ENCODE measurements around the gene LILRA5. TPM values are rescaled to one million over a fixed set of nuclear protein-coding genes. Genes with fewer than 3 reads are reported as not detected.

Gene LILRA5
- total RNA-seq, 1 donor from 2014 or later = 2.9 TPM

- Histone ChIP-seq H3K36me3 (no peaks in the 10 kb centered on the region), H3K4me1 (no peaks in the 10 kb centered on the region), H3K27me3 (no peaks in the 10 kb centered on the region), H3K27ac (no peak overlapping the region), H3K9me3 (no peaks in the 10 kb centered on the region), H3K4me3 (no peak overlapping the region)
- no peak for DNase-seq (ENCODE audit: extremely low spot score in 2 of 2)
- intact Hi-C loops (cut with DNase I) = no loop called here
- TF ChIP-seq POLR2A (IDR thresholded peaks at IDR 0.05) (no peak), CTCF (IDR thresholded peaks at IDR 0.05) (no peak), POLR2AphosphoS5 (IDR thresholded peaks at IDR 0.05; ENCODE audit: insufficient read depth in 1 of 2, low read depth in 1 of 2) (no peak)
Observed at GRCh38 chr19:54302257-54302656, 10.7 kb downstream of the LILRA5 start.

- Histone ChIP-seq H3K4me1 (no peaks in the 10 kb centered on the region), H3K4me3 (no peak overlapping the region), H3K27me3 (no peaks in the 10 kb centered on the region), H3K36me3 (no peaks in the 10 kb centered on the region), H3K9me3 (no peaks in the 10 kb centered on the region), H3K27ac (no peak overlapping the region)
- no peak for TF ChIP-seq POLR2A (IDR thresholded peaks at IDR 0.05)
- no peak for TF ChIP-seq CTCF (IDR thresholded peaks at IDR 0.05)
- no peak for TF ChIP-seq POLR2AphosphoS5 (IDR thresholded peaks at IDR 0.05; ENCODE audit: insufficient read depth in 1 of 2, low read depth in 1 of 2)
- intact Hi-C loops (cut with DNase I) = loop anchor here (5.0 kb wide), 1 partner anchor 278 kb away; no protein-coding TSS in a partner anchor
- no peak for DNase-seq (ENCODE audit: extremely low spot score in 2 of 2)
Observed at GRCh38 chr19:54299515-54299914, 13.5 kb downstream of the LILRA5 start.

GRCh38 chr19:54299126-54299498 is 13.9 kb downstream of the LILRA5 start:
- DNase-seq (ENCODE audit: extremely low spot score in 2 of 2) = peak; percentile 47 to 79
- H3K4me3 ChIP-seq = no peak overlapping the region
- no peaks in the 10 kb centered on the region for H3K4me1 ChIP-seq
- H3K9me3 ChIP-seq = no peaks in the 10 kb centered on the region
- intact Hi-C loops (cut with DNase I) = loop anchor here (5.0 kb wide), 1 partner anchor 278 kb away; no protein-coding TSS in a partner anchor
- TF ChIP-seq POLR2AphosphoS5 (IDR thresholded peaks at IDR 0.05; ENCODE audit: insufficient read depth in 1 of 2, low read depth in 1 of 2) = no peak
- no peak for TF ChIP-seq CTCF (IDR thresholded peaks at IDR 0.05)
- TF ChIP-seq POLR2A (IDR thresholded peaks at IDR 0.05) = no peak
- H3K36me3 ChIP-seq = no peaks in the 10 kb centered on the region
- H3K27ac ChIP-seq = no peak overlapping the region
- H3K27me3 ChIP-seq = no peaks in the 10 kb centered on the region

- Histone ChIP-seq H3K36me3 (no peaks in the 10 kb centered on the region), H3K4me3 (no peak overlapping the region), H3K27me3 (no peaks in the 10 kb centered on the region), H3K27ac (no peak overlapping the region), H3K9me3 (no peaks in the 10 kb centered on the region), H3K4me1 (no peaks in the 10 kb centered on the region)
- DNase-seq (ENCODE audit: extremely low spot score in 2 of 2) = peak in 1 of 2 donors; percentile 60
- intact Hi-C loops (cut with DNase I) = loop anchor here (5.0 kb wide), 1 partner anchor 279 kb away; no protein-coding TSS in a partner anchor
- no peak for TF ChIP-seq POLR2A (IDR thresholded peaks at IDR 0.05)
- TF ChIP-seq POLR2AphosphoS5 (IDR thresholded peaks at IDR 0.05; ENCODE audit: insufficient read depth in 1 of 2, low read depth in 1 of 2) = no peak
- TF ChIP-seq CTCF (IDR thresholded peaks at IDR 0.05) = no peak
Observed at GRCh38 chr19:54298357-54299125, 14.4 kb downstream of the LILRA5 start.

GRCh38 chr19:54297759-54298305 is 15.1 kb downstream of the LILRA5 start:
- intact Hi-C loops (cut with DNase I) = loop anchor here (5.0 kb wide), 1 partner anchor 279 kb away; no protein-coding TSS in a partner anchor
- TF ChIP-seq POLR2A (IDR thresholded peaks at IDR 0.05) (no peak), POLR2AphosphoS5 (IDR thresholded peaks at IDR 0.05; ENCODE audit: insufficient read depth in 1 of 2, low read depth in 1 of 2) (no peak), CTCF (IDR thresholded peaks at IDR 0.05) (no peak)
- H3K36me3 ChIP-seq = no peaks in the 10 kb centered on the region

More at GRCh38 chr19:54297759-54298305, 15.1 kb downstream of the LILRA5 start:
- Histone ChIP-seq H3K4me3 (no peak overlapping the region), H3K27me3 (no peaks in the 10 kb centered on the region), H3K27ac (no peak overlapping the region), H3K4me1 (no peaks in the 10 kb centered on the region), H3K9me3 (no peaks in the 10 kb centered on the region)
- peak in 1 of 2 donors; percentile 40 for DNase-seq (ENCODE audit: extremely low spot score in 2 of 2)

Data from vagina (tissue), 2 donors.